ENCODE results near the gene CGNL1. TPM values are rescaled to one million over a fixed set of nuclear protein-coding genes. Genes with fewer than 3 reads are reported as not detected.

The CGNL1 gene
- polyA plus RNA-seq, 1 of the 3 experiments (the other 2 are of a cell fraction) = 0.23 TPM

GRCh38 chr15:57411945-57412768 is 35.9 kb downstream of the CGNL1 start:
- H3K9me3 ChIP-seq = no peaks in the 10 kb centered on the region
- H3K4me2 ChIP-seq = no peak overlapping the region
- no peaks in the 10 kb centered on the region for H3K79me2 ChIP-seq (ENCODE audit: insufficient read depth)
- no peak overlapping the region for H3K4me3 ChIP-seq (ENCODE audit: low read depth in 2 of 2, low read length in 1 of 2)
- H3K27ac ChIP-seq (ENCODE audit: low read depth in 2 of 2, low read length in 1 of 2) = no peak overlapping the region
- no peaks in the 10 kb centered on the region for H3F3A ChIP-seq (replicated peaks; ENCODE audit: insufficient read depth)
- H3K4me1 ChIP-seq (ENCODE audit: control insufficient read depth in 1 of 2, insufficient read depth in 2 of 2, low read depth in 1 of 2, low read length in 1 of 2) = no peaks in the 10 kb centered on the region; a peak in 1 of 4 replicates
- DNase-seq = no peak
- no peak overlapping the region for H2AFZ ChIP-seq (ENCODE audit: low read depth)
- POLR2A ChIA-PET = no interaction called here
- CTCF ChIA-PET = interaction anchor here (1.2 kb wide), 1 partner anchor 8 kb away, joined by 3 read pairs; no protein-coding TSS in a partner anchor
- H3K9me2 ChIP-seq = no peaks in the 10 kb centered on the region
- TF ChIP-seq NFIC (IDR thresholded peaks at IDR 0.05; ENCODE audit: borderline replicate concordance) = no peak
- no peak for TF ChIP-seq USF1 (IDR thresholded peaks at IDR 0.05; ENCODE audit: borderline replicate concordance, low read depth)
- no peak for TF ChIP-seq IRF3 (IDR thresholded peaks at IDR 0.05; ENCODE audit: low read depth, low read length)
- TF ChIP-seq ELF1 (IDR thresholded peaks at IDR 0.05) = no peak
- TF ChIP-seq FOXM1 (IDR thresholded peaks at IDR 0.05; ENCODE audit: low read depth) = no peak
- TF ChIP-seq SMC3 (IDR thresholded peaks at IDR 0.05; ENCODE audit: low read depth, low read length) = no peak
- TF ChIP-seq POLR2AphosphoS5 (IDR thresholded peaks at IDR 0.05; ENCODE audit: low read depth, low read length) = no peak
- TF ChIP-seq RXRA (IDR thresholded peaks at IDR 0.05; ENCODE audit: borderline replicate concordance, low read depth) = no peak
- TF ChIP-seq JUND (IDR thresholded peaks at IDR 0.05) = no peak
- no peak for TF ChIP-seq CHD2 (IDR thresholded peaks at IDR 0.05; ENCODE audit: low read length, partially characterized antibody)
- TF ChIP-seq NRF1 (IDR thresholded peaks at IDR 0.05; ENCODE audit: low read depth, low read length) = no peak
- no peak for TF ChIP-seq SIN3A (IDR thresholded peaks at IDR 0.05; ENCODE audit: borderline replicate concordance, low read depth, low read length)
- no peak for TF ChIP-seq MXI1 (IDR thresholded peaks at IDR 0.05; ENCODE audit: low read depth, low read length)
- no peak for TF ChIP-seq TCF12 (IDR thresholded peaks at IDR 0.05)
- TF ChIP-seq CTCF (IDR thresholded peaks at IDR 0.05) = no peak
- TF ChIP-seq MAX (IDR thresholded peaks at IDR 0.05; ENCODE audit: low read depth) = no peak
- TF ChIP-seq EP300 (IDR thresholded peaks at IDR 0.05; ENCODE audit: borderline replicate concordance in 1 of 2, low read depth in 1 of 2, low read length in 1 of 2) = no peak
- H3K27me3 ChIP-seq (ENCODE audit: insufficient read depth) = no peaks in the 10 kb centered on the region
- H3K9ac ChIP-seq = no peak overlapping the region
- H4K20me1 ChIP-seq (ENCODE audit: insufficient read depth) = no peaks in the 10 kb centered on the region
- no peaks in the 10 kb centered on the region for H3K36me3 ChIP-seq (replicated peaks in 1 of 2; ENCODE audit: control insufficient read depth in 1 of 2, insufficient read depth in 2 of 2, low read length in 1 of 2)
- 77% methylated on average over 12 of the region's 12 CpGs for WGBS (ENCODE audit: low lambda C conversion rate)
